HCT116 (cell line): ENCODE data around the gene MYO16. TPM values are rescaled to one million over a fixed set of nuclear protein-coding genes. Genes with fewer than 3 reads are reported as not detected.

Source experiments
- ATAC-seq: fragments of 200-7000 bp; cut with Tn5 transposase; 2 replicates; pipeline ENCODE4 v1.9.1; 2020; ENCODE audit warnings: mild to moderate bottlenecking, moderate library complexity
- BruUV-seq: library from RNA; stranded (reverse); fragments of 400-500 nt; replicated peaks from 2 replicates; lab custom pipeline; 2021; lab: Mats Ljungman, UMichigan
- CTCF ChIA-PET: fragments of 300-600 bp; sonication (Branson Sonifier 250); formaldehyde crosslinking; loops from one replicate; lab custom pipeline; 2021; ENCODE audit warnings: antibody characterized with exemption; lab: Charles Lee
- POLR2A ChIA-PET: fragments of 300-600, 350-600 bp; sonication (Branson Sonifier 250); formaldehyde crosslinking; loops from one replicate; lab custom pipeline; 2021; ENCODE audit warnings: antibody characterized with exemption; lab: Charles Lee
- RAD21 ChIA-PET, 2 experiments: fragments of 300-600 bp; sonication (Branson Sonifier 250); formaldehyde crosslinking; loops; one replicate each; lab custom pipeline; 2023; ENCODE audit warnings: low total read pairs in 2 of 2; ENCODE audit not compliant: uncharacterized antibody in 2 of 2, unreplicated experiment in 2 of 2, low non-redundant PET in 1 of 2; lab: Charles Lee
- DNase-seq: peaks from one replicate; pipeline ENCODE4 v3.0.0-alpha.2; 2010; ENCODE audit warnings: low read depth, low spot score
- H2AFZ ChIP-seq: fragments of 200-600 bp; shearing (Covaris generic), sonication (generic); 2 replicates; pipeline ENCODE4 v1.6.1; 2017; ENCODE audit warnings: low read depth, mixed run types, mixed read lengths, antibody characterized with exemption, low read length; ENCODE audit not compliant: poor library complexity, severe bottlenecking
- H3K27ac ChIP-seq: 2 replicates; pipeline ENCODE4 v1.5.1; 2012; ENCODE audit warnings: low read depth, low read length
- H3K27me3 ChIP-seq: fragments of 200-600 bp; sonication (generic); 2 replicates; pipeline ENCODE4 v1.6.1; 2016; ENCODE audit warnings: mixed run types, low read length, mixed read lengths; ENCODE audit not compliant: insufficient read depth
- H3K36me3 ChIP-seq, 2 experiments: fragments of 200-500 bp in 1 of 2; fragments of 200-600 bp in 1 of 2; sonication (Bioruptor generic) in 1 of 2; sonication (generic) in 1 of 2; 2 replicates each; pipeline versions ENCODE4 v1.5.1 to v1.6.1; 2014 to 2016; ENCODE audit warnings: low read length in 2 of 2, inconsistent platforms in 1 of 2, mixed read lengths in 1 of 2, mixed run types in 1 of 2; ENCODE audit not compliant: insufficient read depth in 2 of 2, control insufficient read depth in 1 of 2
- H3K4me1 ChIP-seq, 2 experiments: fragments of 200-600 bp in 1 of 2; sonication (generic) in 1 of 2; 2 replicates each; pipeline versions ENCODE4 v1.5.1 to v1.6.1; 2012 to 2017; ENCODE audit warnings: low read length in 2 of 2, inconsistent platforms in 1 of 2, mild to moderate bottlenecking in 1 of 2, mixed read lengths in 1 of 2, mixed run types in 1 of 2, moderate library complexity in 1 of 2; ENCODE audit not compliant: insufficient read depth in 2 of 2, control insufficient read depth in 1 of 2
- H3K4me2 ChIP-seq: fragments of 200-600 bp; sonication (generic); 2 replicates; pipeline ENCODE4 v1.6.1; 2017; ENCODE audit warnings: mixed run types, low read length, mixed read lengths
- H3K4me3 ChIP-seq, 2 experiments: fragments of 200-600 bp in 1 of 2; sonication (generic) in 1 of 2; replicated peaks in 1 of 2; 2 replicates each; pipeline ENCODE4 v1.5.1; 2011 to 2016; ENCODE audit warnings: low read length in 2 of 2, control low read depth in 1 of 2, low read depth in 1 of 2, mild to moderate bottlenecking in 1 of 2, mixed read lengths in 1 of 2, mixed run types in 1 of 2
- H3K79me2 ChIP-seq: fragments of 200-600 bp; sonication (generic); 2 replicates; pipeline ENCODE4 v1.6.1; 2017; ENCODE audit warnings: mild to moderate bottlenecking, mixed run types, low read length, moderate library complexity, mixed read lengths; ENCODE audit not compliant: insufficient read depth
- H3K9ac ChIP-seq: fragments of 200-600 bp; sonication (generic); 2 replicates; pipeline ENCODE4 v1.6.1; 2016; ENCODE audit warnings: low read length, mixed read lengths
- H3K9me2 ChIP-seq: fragments of 200-600 bp; sonication (generic), shearing (Covaris generic); 2 replicates; pipeline ENCODE4 v1.6.1; 2017; ENCODE audit warnings: mixed run types, mild to moderate bottlenecking, moderate library complexity; ENCODE audit not compliant: insufficient read depth
- H3K9me3 ChIP-seq, 2 experiments: fragments of 200-500 bp in 1 of 2; fragments of 200-600 bp in 1 of 2; sonication (Bioruptor generic) in 1 of 2; sonication (generic) in 1 of 2; 2 replicates each; pipeline ENCODE4 v1.6.1; 2014 to 2017; ENCODE audit warnings: low read length in 2 of 2, mixed read lengths in 2 of 2, inconsistent platforms in 1 of 2, low read depth in 1 of 2, mild to moderate bottlenecking in 1 of 2, mixed run types in 1 of 2, moderate library complexity in 1 of 2; ENCODE audit not compliant: control insufficient read depth in 1 of 2, insufficient read depth in 1 of 2
- H4K20me1 ChIP-seq: fragments of 200-600 bp; sonication (generic), shearing (Covaris generic); 2 replicates; pipeline ENCODE4 v1.6.1; 2017; ENCODE audit warnings: mixed run types, mild to moderate bottlenecking, moderate library complexity; ENCODE audit not compliant: insufficient read depth
- CEBPB ChIP-seq: IDR thresholded peaks from 2 replicates; pipeline ENCODE4 v1.6.1; 2012; ENCODE audit warnings: low read depth
- EZH2phosphoT487 ChIP-seq: fragments of 200-600 bp; IDR thresholded peaks from 2 replicates; pipeline ENCODE4 v1.6.1; 2018; ENCODE audit warnings: antibody characterized with exemption, borderline replicate concordance
- FOSL1 ChIP-seq: IDR thresholded peaks from 2 replicates; pipeline ENCODE4 v1.6.1; 2012; ENCODE audit warnings: low read depth
- POLR2A ChIP-seq: IDR thresholded peaks from 2 replicates; pipeline ENCODE4 v1.7.0; 2011; ENCODE audit warnings: borderline replicate concordance; ENCODE audit not compliant: insufficient read depth, insufficient read length; ENCODE audit errors: extremely low read depth
- SRF ChIP-seq: IDR thresholded peaks from 2 replicates; pipeline ENCODE4 v1.6.1; 2012; ENCODE audit warnings: low read depth
- TCF7L2 ChIP-seq: IDR thresholded peaks from 2 replicates; pipeline ENCODE4 v1.7.0; 2011; ENCODE audit warnings: borderline replicate concordance, inconsistent platforms; ENCODE audit not compliant: insufficient read depth, insufficient read length; ENCODE audit errors: extremely low read depth
- ZNF274 ChIP-seq: fragments of 200-500 bp; sonication (Bioruptor generic); IDR thresholded peaks from 2 replicates; pipeline ENCODE4 v1.6.1; 2014; ENCODE audit warnings: mild to moderate bottlenecking, low read depth, low read length, inconsistent platforms
- intact Hi-C: fragments of 100-400 bp; cut with micrococcal nuclease; formaldehyde crosslinking; loops from 2 replicates; pipeline ENCODE4 v1.10.0; 2022
- total RNA-seq: library from RNA; stranded (reverse); gene quantifications from one replicate; pipeline ENCODE4 v1.2.1, GENCODE V29; 2021; ENCODE audit not compliant: unreplicated experiment
- TF ChIP-seq, protein P1 (sequence below): IDR thresholded peaks from 2 replicates; pipeline ENCODE4 v1.6.1; 2011; ENCODE audit warnings: mild to moderate bottlenecking, low read length, moderate library complexity; ENCODE audit not compliant: insufficient replicate concordance; ENCODE audit errors: extremely low read depth
- TF ChIP-seq, protein P2 (sequence below): IDR thresholded peaks from 2 replicates; pipeline ENCODE4 v1.6.1; 2012
- TF ChIP-seq, protein P3 (sequence below): IDR thresholded peaks from 2 replicates; pipeline ENCODE4 v1.6.1; 2012; ENCODE audit warnings: low read depth
- TF ChIP-seq, protein P4 (sequence below), 3 experiments: fragments of 200-600 bp in 1 of 3; sonication (generic) in 1 of 3; IDR thresholded peaks in 2 of 3; conservative IDR thresholded peaks in 1 of 3; 2 replicates each; pipeline ENCODE4 v1.5.1; 2012 to 2017; ENCODE audit warnings: low read depth in 2 of 3, low read length in 2 of 3, antibody characterized with exemption in 1 of 3, borderline replicate concordance in 1 of 3, control low read depth in 1 of 3, mild to moderate bottlenecking in 1 of 3, mixed read lengths in 1 of 3, mixed run types in 1 of 3, moderate library complexity in 1 of 3; ENCODE audit not compliant: insufficient read depth in 1 of 3

Gene MYO16
- total RNA-seq, 1 experiment from 2014 or later, result 0.07 TPM

DNA sequence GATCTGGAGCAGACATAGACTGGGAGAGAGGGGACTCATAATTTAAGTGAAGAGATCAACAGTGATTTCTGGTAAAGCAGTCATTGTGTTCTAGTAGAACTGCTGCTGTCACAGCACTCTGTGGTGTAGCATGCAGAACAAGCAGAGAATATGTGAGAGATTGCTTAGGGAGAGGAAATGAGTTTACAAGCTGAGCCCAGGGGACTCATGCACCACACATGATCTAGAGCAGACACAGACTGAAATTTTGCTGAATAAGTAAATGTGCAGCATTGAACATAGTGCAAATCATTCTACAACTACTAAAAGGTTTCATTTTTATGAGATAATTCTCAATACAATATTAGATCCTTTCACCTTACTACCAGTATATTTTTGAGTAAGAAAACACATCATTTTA lies 125.7 kb downstream of the MYO16 start:
- Histone ChIP-seq H3K9me3 (no peaks in the 10 kb centered on the region), H3K9me2 (no peaks in the 10 kb centered on the region), H3K4me3 (no peak overlapping the region), H3K79me2 (no peaks in the 10 kb centered on the region), H3K9ac (no peak overlapping the region), H4K20me1 (no peaks in the 10 kb centered on the region), H3K4me1 (no peaks in the 10 kb centered on the region), H3K36me3 (no peaks in the 10 kb centered on the region), H3K27ac (no peak overlapping the region), H2AFZ (no peak overlapping the region), H3K27me3 (no peaks in the 10 kb centered on the region), H3K4me2 (no peak overlapping the region)
- TF ChIP-seq EZH2phosphoT487 (no peak), CEBPB (no peak), POLR2A (no peak), FOSL1 (no peak), SRF (no peak), ZNF274 (no peak), TCF7L2 (no peak)
- TF ChIP-seq, protein P1, sequence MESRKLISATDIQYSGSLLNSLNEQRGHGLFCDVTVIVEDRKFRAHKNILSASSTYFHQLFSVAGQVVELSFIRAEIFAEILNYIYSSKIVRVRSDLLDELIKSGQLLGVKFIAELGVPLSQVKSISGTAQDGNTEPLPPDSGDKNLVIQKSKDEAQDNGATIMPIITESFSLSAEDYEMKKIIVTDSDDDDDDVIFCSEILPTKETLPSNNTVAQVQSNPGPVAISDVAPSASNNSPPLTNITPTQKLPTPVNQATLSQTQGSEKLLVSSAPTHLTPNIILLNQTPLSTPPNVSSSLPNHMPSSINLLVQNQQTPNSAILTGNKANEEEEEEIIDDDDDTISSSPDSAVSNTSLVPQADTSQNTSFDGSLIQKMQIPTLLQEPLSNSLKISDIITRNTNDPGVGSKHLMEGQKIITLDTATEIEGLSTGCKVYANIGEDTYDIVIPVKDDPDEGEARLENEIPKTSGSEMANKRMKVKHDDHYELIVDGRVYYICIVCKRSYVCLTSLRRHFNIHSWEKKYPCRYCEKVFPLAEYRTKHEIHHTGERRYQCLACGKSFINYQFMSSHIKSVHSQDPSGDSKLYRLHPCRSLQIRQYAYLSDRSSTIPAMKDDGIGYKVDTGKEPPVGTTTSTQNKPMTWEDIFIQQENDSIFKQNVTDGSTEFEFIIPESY, result no peak
- TF ChIP-seq, protein P2, sequence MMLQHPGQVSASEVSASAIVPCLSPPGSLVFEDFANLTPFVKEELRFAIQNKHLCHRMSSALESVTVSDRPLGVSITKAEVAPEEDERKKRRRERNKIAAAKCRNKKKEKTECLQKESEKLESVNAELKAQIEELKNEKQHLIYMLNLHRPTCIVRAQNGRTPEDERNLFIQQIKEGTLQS, result no peak
- TF ChIP-seq, protein P3, sequence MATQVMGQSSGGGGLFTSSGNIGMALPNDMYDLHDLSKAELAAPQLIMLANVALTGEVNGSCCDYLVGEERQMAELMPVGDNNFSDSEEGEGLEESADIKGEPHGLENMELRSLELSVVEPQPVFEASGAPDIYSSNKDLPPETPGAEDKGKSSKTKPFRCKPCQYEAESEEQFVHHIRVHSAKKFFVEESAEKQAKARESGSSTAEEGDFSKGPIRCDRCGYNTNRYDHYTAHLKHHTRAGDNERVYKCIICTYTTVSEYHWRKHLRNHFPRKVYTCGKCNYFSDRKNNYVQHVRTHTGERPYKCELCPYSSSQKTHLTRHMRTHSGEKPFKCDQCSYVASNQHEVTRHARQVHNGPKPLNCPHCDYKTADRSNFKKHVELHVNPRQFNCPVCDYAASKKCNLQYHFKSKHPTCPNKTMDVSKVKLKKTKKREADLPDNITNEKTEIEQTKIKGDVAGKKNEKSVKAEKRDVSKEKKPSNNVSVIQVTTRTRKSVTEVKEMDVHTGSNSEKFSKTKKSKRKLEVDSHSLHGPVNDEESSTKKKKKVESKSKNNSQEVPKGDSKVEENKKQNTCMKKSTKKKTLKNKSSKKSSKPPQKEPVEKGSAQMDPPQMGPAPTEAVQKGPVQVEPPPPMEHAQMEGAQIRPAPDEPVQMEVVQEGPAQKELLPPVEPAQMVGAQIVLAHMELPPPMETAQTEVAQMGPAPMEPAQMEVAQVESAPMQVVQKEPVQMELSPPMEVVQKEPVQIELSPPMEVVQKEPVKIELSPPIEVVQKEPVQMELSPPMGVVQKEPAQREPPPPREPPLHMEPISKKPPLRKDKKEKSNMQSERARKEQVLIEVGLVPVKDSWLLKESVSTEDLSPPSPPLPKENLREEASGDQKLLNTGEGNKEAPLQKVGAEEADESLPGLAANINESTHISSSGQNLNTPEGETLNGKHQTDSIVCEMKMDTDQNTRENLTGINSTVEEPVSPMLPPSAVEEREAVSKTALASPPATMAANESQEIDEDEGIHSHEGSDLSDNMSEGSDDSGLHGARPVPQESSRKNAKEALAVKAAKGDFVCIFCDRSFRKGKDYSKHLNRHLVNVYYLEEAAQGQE, result no peak
- TF ChIP-seq, protein P4, sequence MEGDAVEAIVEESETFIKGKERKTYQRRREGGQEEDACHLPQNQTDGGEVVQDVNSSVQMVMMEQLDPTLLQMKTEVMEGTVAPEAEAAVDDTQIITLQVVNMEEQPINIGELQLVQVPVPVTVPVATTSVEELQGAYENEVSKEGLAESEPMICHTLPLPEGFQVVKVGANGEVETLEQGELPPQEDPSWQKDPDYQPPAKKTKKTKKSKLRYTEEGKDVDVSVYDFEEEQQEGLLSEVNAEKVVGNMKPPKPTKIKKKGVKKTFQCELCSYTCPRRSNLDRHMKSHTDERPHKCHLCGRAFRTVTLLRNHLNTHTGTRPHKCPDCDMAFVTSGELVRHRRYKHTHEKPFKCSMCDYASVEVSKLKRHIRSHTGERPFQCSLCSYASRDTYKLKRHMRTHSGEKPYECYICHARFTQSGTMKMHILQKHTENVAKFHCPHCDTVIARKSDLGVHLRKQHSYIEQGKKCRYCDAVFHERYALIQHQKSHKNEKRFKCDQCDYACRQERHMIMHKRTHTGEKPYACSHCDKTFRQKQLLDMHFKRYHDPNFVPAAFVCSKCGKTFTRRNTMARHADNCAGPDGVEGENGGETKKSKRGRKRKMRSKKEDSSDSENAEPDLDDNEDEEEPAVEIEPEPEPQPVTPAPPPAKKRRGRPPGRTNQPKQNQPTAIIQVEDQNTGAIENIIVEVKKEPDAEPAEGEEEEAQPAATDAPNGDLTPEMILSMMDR (IDR thresholded peaks at IDR 0.05 in 2 of 3, conservative IDR thresholded peaks at IDR 0.05 in 1 of 3; ENCODE audit: borderline replicate concordance in 1 of 3, insufficient read depth in 1 of 3, low read depth in 2 of 3, low read length in 2 of 3), result no peak
- no peak for DNase-seq
- ChIA-PET CTCF (no interaction called here), RAD21 (no interaction called here), POLR2A (no interaction called here)
- intact Hi-C loops, result no loop called here
- no TSS peak for BruUV-seq
- ATAC-seq, result no peak
